PC-3 (cell line): ENCODE measurements around the gene HOXB1. TPM values are rescaled to one million over a fixed set of nuclear protein-coding genes. Genes with fewer than 3 reads are reported as not detected.

Source experiments
- ATAC-seq: fragments of 200-7000 bp; cut with Tn5 transposase; 2 replicates; pipeline ENCODE4 v1.9.1; 2020; ENCODE audit warnings: mild to moderate bottlenecking, moderate library complexity
- BruUV-seq: library from RNA; stranded (reverse); fragments of 400-500 nt; replicated peaks from 2 replicates; lab custom pipeline; 2021; lab: Mats Ljungman, UMichigan
- CTCF ChIA-PET: fragments of 300-600 bp; sonication (Branson Sonifier 250); formaldehyde crosslinking; loops from one replicate; lab custom pipeline; 2022; ENCODE audit warnings: antibody characterized with exemption; lab: Charles Lee
- POLR2A ChIA-PET: fragments of 300-600 bp; sonication (Branson Sonifier 250); formaldehyde crosslinking; loops from one replicate; lab custom pipeline; 2022; ENCODE audit warnings: antibody characterized with exemption; ENCODE audit not compliant: unreplicated experiment; lab: Charles Lee
- DNase-seq: peaks from one replicate; pipeline ENCODE4 v3.0.0-alpha.2; 2015
- H2AFZ ChIP-seq: fragments of 300-600 bp; sonication (generic); 2 replicates; pipeline ENCODE4 v1.6.0; 2016; ENCODE audit warnings: antibody characterized with exemption, low read length
- H3F3A ChIP-seq: fragments of 300-600 bp; sonication (generic); one replicate; pipeline ENCODE4 v1.6.0; 2017; ENCODE audit warnings: antibody characterized with exemption, low read length, control low read depth, mild to moderate bottlenecking; ENCODE audit not compliant: unreplicated experiment
- H3K27ac ChIP-seq: fragments of 300-600 bp; sonication (generic); 2 replicates; pipeline ENCODE4 v1.5.1; 2016; ENCODE audit warnings: mild to moderate bottlenecking, low read length
- H3K27me3 ChIP-seq: fragments of 300-600 bp; sonication (generic); 2 replicates; pipeline ENCODE4 v1.6.1; 2016; ENCODE audit warnings: low read length, mixed read lengths
- H3K36me3 ChIP-seq: fragments of 300-600 bp; sonication (generic); 2 replicates; pipeline ENCODE4 v1.6.1; 2016; ENCODE audit warnings: low read depth, mixed run types, low read length, mixed read lengths
- H3K4me1 ChIP-seq: fragments of 300-600 bp; sonication (generic); 2 replicates; pipeline ENCODE4 v1.5.1; 2016; ENCODE audit warnings: low read length; ENCODE audit not compliant: insufficient read depth
- H3K4me2 ChIP-seq: fragments of 300-600 bp; sonication (generic); 2 replicates; pipeline ENCODE4 v1.6.0; 2016; ENCODE audit warnings: low read length
- H3K4me3 ChIP-seq: fragments of 300-600 bp; sonication (generic); 2 replicates; pipeline ENCODE4 v1.5.1; 2016; ENCODE audit warnings: mild to moderate bottlenecking, low read length, mixed read lengths
- H3K79me2 ChIP-seq: fragments of 300-600 bp; sonication (generic); 2 replicates; pipeline ENCODE4 v1.6.1; 2017; ENCODE audit warnings: low read length, mixed read lengths
- H3K9ac ChIP-seq: fragments of 300-600 bp; sonication (generic); 2 replicates; pipeline ENCODE4 v1.6.0; 2016; ENCODE audit warnings: mild to moderate bottlenecking, low read length
- H3K9me2 ChIP-seq: fragments of 300-600 bp; sonication (generic); replicated peaks from 2 replicates; pipeline ENCODE4 v1.6.1; 2016; ENCODE audit warnings: mixed run types, low read length, mixed read lengths
- H3K9me3 ChIP-seq: fragments of 300-600 bp; sonication (generic); 2 replicates; pipeline ENCODE4 v1.6.1; 2016; ENCODE audit warnings: low read length, mixed read lengths
- H4K20me1 ChIP-seq: fragments of 300-600 bp; sonication (generic); 2 replicates; pipeline ENCODE4 v1.6.1; 2016; ENCODE audit warnings: low read length, mixed read lengths
- EZH2 ChIP-seq: fragments of 300-600 bp; sonication (generic); IDR thresholded peaks from one replicate; pipeline ENCODE4 v1.6.1; 2017; ENCODE audit warnings: antibody characterized with exemption, mild to moderate bottlenecking, low read length; ENCODE audit not compliant: unreplicated experiment
- EZH2phosphoT487 ChIP-seq: fragments of 300-600 bp; sonication (generic); IDR thresholded peaks from 2 replicates; pipeline ENCODE4 v1.6.1; 2018; ENCODE audit warnings: mild to moderate bottlenecking, antibody characterized with exemption, low read length, borderline replicate concordance
- intact Hi-C: fragments of 100-400 bp; cut with micrococcal nuclease; formaldehyde crosslinking; loops from 2 replicates; pipeline ENCODE4 v1.9.0; 2023
- total RNA-seq: library from RNA; depleted of rRNA; stranded (reverse); fragments of >200 nt; gene quantifications from 2 replicates; pipeline ENCODE4 v1.2.3, GENCODE V29; 2014
- TF ChIP-seq, protein P1 (sequence below): fragments of 300-600 bp; sonication (generic); conservative IDR thresholded peaks from 2 replicates; pipeline ENCODE4 v1.5.1; 2017; ENCODE audit warnings: antibody characterized with exemption, low read depth, mild to moderate bottlenecking, low read length

The HOXB1 gene
- total RNA-seq, 1 experiment from 2014 or later = not detected

DNA sequence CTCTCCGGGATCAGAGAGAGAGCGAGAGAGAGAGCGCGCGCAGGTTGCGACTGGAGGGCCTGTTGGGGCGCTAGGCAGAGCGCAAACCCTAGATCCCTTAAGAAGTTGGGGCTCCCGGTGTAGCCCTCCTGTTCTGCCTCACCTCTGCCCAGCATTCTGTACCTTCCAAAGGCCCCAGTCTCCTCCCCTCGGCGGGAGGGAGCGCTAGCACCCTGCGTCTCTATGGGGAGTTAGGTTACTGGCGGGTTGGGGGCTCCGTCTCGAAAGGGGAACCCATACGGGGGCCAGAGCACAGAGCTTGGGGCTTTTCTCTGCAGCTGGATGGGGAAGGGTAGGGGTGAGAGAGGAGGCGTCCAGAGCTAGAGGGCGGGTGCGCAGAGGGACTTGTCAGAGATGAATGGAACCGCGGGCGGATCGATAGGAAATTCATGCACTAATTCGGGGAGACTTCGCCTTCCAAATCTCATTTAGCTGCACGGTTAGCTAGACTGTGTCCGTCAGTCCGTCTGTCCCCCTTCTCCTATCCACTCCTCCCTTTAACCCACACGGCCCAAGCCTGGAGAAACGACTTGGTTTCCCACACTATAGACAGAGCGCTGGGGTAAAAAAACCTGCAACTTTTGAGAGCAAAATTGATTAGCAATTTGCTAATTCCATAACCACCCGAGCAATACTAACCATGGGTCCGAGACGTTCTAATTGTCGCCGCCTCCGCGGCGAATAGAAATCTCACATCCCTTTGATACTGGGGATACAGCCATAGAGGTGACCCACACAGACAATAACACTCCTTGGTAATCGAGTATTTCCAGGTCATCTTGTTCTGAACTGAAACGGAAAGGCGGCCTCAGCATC lies 48.0 kb upstream of the HOXB1 start:
- no peaks in the 10 kb centered on the region for H3K9me3 ChIP-seq
- intact Hi-C loops = no loop called here
- DNase-seq (no peak), ATAC-seq (no peak)
- H4K20me1 ChIP-seq = no peaks in the 10 kb centered on the region
- peaks cover 20% of the 10 kb centered on the region for H3K4me1 ChIP-seq
- H3K79me2 ChIP-seq = 0 out of 2 replicates have a peak, but pooled peaks cover 1% of the 10 kb centered on the region
- TF ChIP-seq EZH2phosphoT487 = no peak
- POLR2A ChIA-PET = no interaction called here
- no peaks in the 10 kb centered on the region for H3K9me2 ChIP-seq
- no peak overlapping the region for H3K4me3 ChIP-seq
- no peaks in the 10 kb centered on the region for H3K27me3 ChIP-seq
- H3K36me3 ChIP-seq = no peaks in the 10 kb centered on the region
- H3K9ac ChIP-seq = no peak overlapping the region
- H2AFZ ChIP-seq = no peak overlapping the region
- H3K27ac ChIP-seq = no peak overlapping the region
- H3F3A ChIP-seq = no peaks in the 10 kb centered on the region
- BruUV-seq = no TSS peak
- CTCF ChIA-PET = no interaction called here
- H3K4me2 ChIP-seq = no peak overlapping the region

DNA sequence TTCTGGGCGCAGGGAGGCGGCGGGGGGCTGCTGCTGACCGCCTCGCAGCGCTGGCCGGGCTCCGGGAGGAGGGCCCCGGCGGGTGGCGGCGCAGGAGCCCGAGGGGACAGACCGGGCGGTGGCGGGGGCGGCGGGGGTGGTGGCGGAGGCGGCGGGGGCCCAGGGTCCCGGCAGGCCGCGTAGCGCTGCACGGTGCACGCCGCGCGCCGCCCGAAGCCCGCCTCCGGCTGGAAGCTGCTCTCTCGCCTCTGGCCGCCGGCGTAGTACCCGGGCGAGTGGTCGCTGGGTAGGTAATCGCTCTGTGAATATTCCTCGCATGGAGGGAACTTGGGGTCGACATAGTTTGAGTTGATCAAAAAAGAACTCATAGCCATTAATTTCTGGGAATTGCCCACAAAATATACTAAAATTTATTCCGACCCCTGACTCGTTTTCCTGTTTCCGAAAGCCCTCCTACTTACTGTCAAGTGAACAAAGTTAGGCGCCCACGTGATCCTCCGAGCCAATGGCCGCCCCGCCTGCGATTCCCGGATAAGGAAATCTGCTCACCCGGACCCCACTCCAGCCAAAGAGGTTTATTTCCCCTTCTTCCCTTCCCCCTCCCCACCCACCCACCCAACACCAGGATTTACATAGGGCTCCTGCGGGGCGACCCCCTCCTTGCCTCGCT lies 47.3 kb upstream of the HOXB1 start, which contains the start of gene HOXB4:
HOXB4 (minus strand) TSS at position 405 of the 670 bp plus-strand sequence; CDS start at position 374, 31 bp downstream.
- no peaks in the 10 kb centered on the region for H3K9me3 ChIP-seq
- no peaks in the 10 kb centered on the region for H4K20me1 ChIP-seq
- no TSS peak for BruUV-seq
- TF ChIP-seq, protein P1, sequence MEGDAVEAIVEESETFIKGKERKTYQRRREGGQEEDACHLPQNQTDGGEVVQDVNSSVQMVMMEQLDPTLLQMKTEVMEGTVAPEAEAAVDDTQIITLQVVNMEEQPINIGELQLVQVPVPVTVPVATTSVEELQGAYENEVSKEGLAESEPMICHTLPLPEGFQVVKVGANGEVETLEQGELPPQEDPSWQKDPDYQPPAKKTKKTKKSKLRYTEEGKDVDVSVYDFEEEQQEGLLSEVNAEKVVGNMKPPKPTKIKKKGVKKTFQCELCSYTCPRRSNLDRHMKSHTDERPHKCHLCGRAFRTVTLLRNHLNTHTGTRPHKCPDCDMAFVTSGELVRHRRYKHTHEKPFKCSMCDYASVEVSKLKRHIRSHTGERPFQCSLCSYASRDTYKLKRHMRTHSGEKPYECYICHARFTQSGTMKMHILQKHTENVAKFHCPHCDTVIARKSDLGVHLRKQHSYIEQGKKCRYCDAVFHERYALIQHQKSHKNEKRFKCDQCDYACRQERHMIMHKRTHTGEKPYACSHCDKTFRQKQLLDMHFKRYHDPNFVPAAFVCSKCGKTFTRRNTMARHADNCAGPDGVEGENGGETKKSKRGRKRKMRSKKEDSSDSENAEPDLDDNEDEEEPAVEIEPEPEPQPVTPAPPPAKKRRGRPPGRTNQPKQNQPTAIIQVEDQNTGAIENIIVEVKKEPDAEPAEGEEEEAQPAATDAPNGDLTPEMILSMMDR = no peak
- TF ChIP-seq EZH2 = no peak
- no peak for TF ChIP-seq EZH2phosphoT487
- H3F3A ChIP-seq = no peaks in the 10 kb centered on the region
- H3K79me2 ChIP-seq = no peaks in the 10 kb centered on the region
- no peak for DNase-seq
- intact Hi-C loops = no loop called here
- H3K27me3 ChIP-seq = no peaks in the 10 kb centered on the region
- no peak within 1 kb of the TSS for H3K27ac ChIP-seq
- ChIA-PET POLR2A (no interaction called here), CTCF (no interaction called here)
- H3K9ac ChIP-seq = peak within 1 kb of the TSS; percentile 23; the same call in 1 of the 2 replicates
- H3K4me3 ChIP-seq = peak within 1 kb of the TSS; percentile 66
- no peak for ATAC-seq
- H3K9me2 ChIP-seq = no peaks in the 10 kb centered on the region
- H3K36me3 ChIP-seq = no peaks in the 10 kb centered on the region
- peaks cover 20% of the 10 kb centered on the region for H3K4me1 ChIP-seq
- H3K4me2 ChIP-seq = peak within 1 kb of the TSS; percentile 86
- peak within 1 kb of the TSS; percentile 64 for H2AFZ ChIP-seq

DNA sequence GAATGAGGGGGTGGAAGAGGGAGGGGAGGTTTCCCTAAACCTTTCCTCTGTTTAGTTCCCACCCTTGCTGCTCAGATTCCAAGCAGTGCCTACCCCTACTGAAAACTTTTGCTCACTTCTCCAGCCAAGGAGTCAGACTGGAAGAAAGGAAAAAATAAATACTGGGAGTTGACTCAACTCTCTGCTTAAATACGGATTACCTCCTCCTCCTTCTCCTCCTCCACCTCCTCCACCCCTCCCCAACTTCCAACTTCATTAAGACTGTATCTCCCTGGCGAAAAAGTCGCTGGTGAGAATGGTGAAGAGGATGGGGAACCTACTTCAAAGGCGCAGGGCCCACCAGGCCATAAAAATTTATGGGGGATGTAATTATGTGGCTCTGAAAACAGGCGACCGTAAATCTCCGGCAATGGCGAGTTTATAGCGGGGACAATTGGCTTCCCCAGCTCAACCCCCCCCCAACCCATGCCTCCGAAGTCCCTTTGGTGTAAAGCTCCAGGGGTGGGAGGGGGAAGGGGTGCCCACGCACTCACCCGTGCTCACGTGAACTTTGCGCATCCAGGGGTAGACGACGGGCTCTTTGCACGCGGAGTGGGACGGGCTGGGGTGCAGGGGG lies 46.6 kb upstream of the HOXB1 start:
- Histone ChIP-seq H3K36me3 (no peaks in the 10 kb centered on the region), H3F3A (no peaks in the 10 kb centered on the region), H4K20me1 (no peaks in the 10 kb centered on the region), H3K4me2 (peak overlapping the region; percentile 86), H3K27me3 (no peaks in the 10 kb centered on the region), H3K4me1 (peaks cover 20% of the 10 kb centered on the region), H3K4me3 (peak overlapping the region; percentile 66), H2AFZ (peak overlapping the region; percentile 64), H3K79me2 (no peaks in the 10 kb centered on the region), H3K9ac (peak overlapping the region; percentile 23), H3K27ac (no peak overlapping the region), H3K9me3 (no peaks in the 10 kb centered on the region), H3K9me2 (no peaks in the 10 kb centered on the region)
- CTCF ChIA-PET = interaction anchor here (0.5 kb wide), 1 partner anchor 11 kb away, joined by 3 read pairs; no protein-coding TSS in a partner anchor
- BruUV-seq = no TSS peak
- DNase-seq (peak; percentile 42), ATAC-seq (peak; percentile 58)
- POLR2A ChIA-PET = no interaction called here
- intact Hi-C loops = no loop called here
- no peak for TF ChIP-seq EZH2phosphoT487
- no peak for TF ChIP-seq EZH2
- TF ChIP-seq, protein P1 = no peak
